HG02885 (cell line): ENCODE data around the gene LRIT1.
A peak's percentile ranks its signal among the peaks of the same experiment; 100 is the strongest.

Source experiments
- ATAC-seq: cut with Tn5 transposase; IDR thresholded peaks from one replicate; pipeline ENCODE4 v1.9.1; 2021; ENCODE audit warnings: mild to moderate bottlenecking; ENCODE audit not compliant: unreplicated experiment, poor library complexity

LRIT1 gene

GRCh38 chr10:84256510-84257342 is 15.4 kb upstream of the LRIT1 start:
- peak; percentile 73 for ATAC-seq

GRCh38 chr10:84254552-84255478 is 13.5 kb upstream of the LRIT1 start:
- ATAC-seq = no peak

DNA sequence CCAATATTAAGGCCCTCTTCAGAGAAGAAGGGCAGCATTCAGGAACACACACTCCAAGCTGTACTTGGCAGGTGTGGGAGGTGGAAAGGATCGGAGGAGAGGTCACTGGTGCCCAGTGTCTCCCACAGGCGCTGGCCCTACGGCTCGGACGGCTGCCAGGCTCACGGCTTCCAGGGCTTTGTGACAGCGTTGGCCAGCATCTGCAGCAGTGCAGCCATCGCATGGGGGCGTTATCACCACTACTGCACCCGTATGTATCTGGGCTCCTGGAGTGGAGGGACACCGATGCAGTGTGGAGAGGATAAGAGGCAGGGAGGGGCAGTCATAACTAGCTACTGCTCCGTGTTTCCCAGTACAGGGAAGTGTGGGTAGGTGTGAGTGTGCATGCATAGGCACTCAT is 7.4 kb upstream of the LRIT1 start:
- no peak for ATAC-seq

GRCh38 chr10:84247496-84247895 is 6.2 kb upstream of the LRIT1 start:
- no peak for ATAC-seq

GRCh38 chr10:84244651-84245270 is 3.4 kb upstream of the LRIT1 start, which contains the start of gene RGR:
Gene RGR, plus strand, starts transcription at chr10:84245053. Its CDS starts 38 bp downstream, at chr10:84245091.
- ATAC-seq = no peak

GRCh38 chr10:84243759-84244158 is 2.4 kb upstream of the LRIT1 start:
- ATAC-seq = no peak

DNA sequence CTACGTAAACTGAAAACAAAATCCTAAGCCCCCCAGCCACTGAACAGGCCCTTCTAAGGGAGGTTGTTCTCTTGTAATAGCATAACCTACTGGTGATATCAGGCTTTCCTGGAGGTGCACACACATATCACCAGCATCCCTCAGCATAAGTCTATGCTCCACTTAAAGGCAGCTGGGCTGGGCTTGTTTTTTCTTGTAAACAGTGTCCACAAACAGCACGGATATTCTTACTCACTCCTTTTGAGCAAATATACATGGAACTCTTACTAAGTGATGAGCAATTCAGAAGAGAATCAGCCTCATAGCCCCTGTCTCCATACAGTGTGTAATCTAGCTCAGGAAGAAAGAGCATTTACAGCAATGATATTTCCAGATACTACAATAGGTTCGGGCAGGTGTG is 2.4 kb downstream of the LRIT1 start:
- no peak for ATAC-seq

DNA sequence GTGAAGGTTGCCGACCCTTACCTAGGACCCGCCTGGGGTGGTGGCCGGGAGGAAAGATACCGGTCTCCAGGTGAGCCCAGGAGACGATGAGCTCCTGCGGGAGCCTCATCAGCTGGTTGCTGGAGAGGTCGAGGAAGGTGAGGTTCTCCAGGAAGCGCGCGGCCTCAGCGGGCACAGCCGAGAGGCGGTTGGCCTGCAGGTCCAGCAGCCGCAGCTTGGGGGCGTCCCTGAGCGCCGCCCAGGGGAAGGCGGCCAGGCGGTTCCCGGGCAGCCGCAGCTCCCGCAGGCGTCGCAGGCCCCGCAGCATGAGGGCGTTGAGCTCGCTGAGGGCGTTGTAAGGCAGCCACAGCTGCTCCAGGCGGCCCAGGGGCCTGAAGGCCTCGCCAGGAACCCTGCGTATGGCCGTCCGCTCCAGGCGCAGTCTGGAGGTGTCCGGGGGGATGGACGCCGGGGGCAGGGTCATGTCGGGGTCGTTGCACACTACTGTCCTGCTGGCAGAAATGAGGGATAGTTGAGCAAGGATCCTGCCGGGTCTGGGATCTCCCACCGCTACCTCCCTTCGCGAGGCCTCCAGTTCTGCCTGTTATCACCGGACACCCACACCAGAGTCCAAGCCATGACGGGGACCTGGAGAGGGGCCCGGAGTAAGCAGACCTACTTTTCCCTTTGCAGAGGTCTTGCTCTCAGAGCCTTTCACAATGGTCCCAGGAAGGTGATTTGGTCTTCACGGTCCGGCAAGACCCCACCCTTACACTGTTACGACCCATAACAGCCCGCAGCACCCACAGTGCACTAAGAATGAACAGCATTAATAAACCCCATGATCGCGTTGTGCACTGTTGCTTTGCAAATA is 3.9 kb downstream of the LRIT1 start:
- no peak for ATAC-seq

DNA sequence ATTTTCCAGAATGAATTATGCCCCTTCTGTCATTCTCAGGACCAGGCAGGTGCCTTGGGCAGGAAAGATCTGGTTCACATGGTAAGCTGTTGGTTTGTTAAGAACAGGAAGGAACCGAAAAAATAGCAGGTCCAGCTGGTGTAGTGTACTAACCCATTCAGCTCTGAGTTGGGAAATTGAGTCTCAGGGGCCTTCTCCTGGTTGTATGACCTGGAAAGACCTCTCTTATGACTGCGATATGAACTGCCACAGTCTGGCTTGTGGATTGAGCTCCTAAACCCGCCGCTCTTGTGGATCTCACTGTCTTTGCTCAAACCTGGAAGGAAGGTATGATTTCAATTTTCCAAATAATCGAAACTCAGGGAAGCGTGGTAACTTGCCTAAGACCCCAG is 4.5 kb downstream of the LRIT1 start:
- ATAC-seq = no peak

DNA sequence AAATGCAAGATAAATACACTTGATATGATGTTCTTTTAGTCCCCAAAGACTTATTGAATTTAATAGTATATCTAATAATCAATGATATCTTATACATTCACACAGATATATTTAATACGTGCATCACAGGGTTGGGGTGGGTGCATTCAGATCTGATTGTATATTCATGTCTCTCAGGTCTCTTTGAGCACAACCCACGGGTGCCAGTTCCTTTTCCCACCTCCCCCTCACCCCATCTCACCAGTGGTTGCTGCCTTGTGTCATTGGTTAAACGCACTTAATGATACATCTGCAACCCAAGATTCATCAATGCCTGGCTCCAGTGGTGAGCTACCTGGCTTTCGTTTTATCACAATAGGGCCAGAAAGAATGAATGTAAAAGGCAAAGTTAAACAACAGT is 6.2 kb downstream of the LRIT1 start:
- ATAC-seq = no peak

DNA sequence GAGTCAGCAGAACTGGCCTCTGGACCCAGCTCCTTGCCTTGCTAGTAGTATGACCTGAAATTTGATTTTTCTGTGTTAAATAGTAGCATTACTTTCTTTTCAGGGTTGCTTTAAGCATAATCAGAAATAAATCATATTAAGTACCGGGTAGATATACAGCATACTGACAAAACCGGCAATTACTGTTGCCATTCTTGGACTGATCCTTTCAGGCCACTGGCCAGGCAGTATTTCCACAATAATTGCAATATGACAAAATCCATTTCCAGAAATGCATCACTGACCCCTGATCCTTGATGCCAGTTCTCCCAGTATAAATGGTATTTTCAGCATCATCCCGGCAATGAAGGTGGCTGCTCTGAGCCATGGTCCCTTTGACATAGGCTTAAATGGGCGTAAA is 6.9 kb downstream of the LRIT1 start:
- ATAC-seq = no peak

DNA sequence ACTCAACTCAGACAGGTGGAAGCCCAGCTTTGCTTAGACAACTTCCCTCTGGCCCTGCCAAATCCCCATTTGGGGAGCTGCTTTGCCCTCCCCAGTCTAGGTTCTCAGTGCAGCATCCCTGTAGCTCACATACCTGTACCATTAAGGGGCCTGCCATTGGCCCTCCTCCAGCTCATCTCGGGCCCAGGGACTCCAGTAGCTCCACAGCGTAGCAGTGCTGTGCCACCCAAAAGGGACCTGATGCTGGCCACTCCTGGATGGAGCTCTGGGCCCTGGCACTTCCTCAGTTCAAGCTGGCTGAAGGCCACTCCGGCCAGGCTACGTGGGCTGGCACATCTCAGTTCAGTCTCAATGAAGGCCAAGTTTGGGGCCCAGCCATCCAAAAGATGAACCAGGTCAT is 7.4 kb downstream of the LRIT1 start:
- no peak for ATAC-seq

DNA sequence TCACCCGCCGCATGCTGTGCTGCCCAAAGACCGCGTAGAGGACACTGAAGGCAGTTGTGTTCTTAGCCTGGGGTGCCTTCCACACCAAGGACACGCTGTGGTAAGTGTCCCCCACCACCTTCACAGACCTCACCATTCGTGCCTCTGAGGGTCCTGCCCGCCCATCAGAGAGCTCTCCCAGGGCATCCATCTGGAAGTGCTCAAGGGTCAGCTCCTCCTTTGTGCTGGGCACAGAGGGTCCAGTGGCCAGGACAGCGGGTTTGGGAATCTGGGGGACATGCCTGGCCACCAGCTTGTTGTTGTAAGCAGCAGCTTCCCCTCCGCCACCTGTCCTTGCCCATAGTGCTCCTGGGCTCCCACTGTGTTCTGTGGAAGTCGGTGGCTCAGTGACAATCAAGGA is 9.0 kb downstream of the LRIT1 start:
- ATAC-seq = no peak

DNA sequence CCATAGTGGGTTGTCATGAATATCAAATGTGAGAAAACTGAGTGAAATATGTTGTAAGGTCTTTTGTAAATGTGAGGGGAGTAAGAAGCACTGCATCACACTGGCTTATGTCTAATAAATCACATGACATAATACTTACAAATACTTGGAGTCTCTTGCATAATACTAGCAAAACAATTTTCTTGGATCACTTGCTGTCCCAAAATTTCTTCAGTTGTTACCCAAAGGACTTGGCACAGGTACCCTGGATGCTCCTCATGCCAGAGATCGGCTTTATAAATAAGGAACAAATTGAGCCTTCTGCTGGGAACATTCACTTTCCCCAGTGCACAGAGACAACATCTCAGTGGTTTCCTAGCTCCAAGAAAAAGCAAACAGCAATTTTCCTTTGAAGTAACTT is 11.0 kb downstream of the LRIT1 start:
- no peak for ATAC-seq

DNA sequence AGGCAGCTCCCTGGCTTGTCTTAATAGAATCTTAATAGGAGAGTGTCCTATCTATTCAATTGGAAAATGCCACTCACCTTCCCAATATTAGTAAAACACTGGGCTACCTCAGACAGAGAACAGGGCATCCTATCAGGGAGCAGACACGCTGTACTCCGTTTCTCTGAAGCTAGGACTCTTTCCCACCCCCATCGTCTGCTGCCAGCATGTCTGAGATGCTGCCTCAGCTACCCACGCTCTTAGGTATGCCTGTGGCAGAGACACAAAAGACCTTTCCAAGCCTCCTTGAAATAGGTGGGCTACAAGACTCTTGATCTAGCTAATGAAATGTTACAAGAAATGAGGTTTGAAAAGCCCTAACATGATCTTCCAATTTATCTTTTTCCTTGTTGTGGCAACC is 13.5 kb downstream of the LRIT1 start:
- no peak for ATAC-seq

DNA sequence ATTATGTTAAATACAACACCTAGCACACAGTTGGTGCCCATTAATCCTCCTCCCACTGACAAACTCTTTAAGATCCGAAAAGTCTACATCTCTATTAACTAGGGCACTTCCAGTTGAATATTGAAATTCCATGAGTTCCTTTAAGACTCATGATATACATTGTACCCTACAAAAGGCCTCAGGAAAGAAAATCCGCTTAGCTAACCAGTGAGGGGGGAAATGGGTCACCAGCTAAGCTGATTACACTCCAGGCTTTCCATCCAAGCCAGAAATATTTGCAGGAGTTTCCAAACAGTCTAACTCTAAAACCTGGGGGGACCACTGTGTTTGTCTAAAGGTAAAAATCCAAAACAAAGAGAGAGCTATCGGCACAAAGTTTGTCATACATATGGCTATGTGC is 14.7 kb downstream of the LRIT1 start:
- no peak for ATAC-seq

GRCh38 chr10:84225427-84226173 is 15.7 kb downstream of the LRIT1 start, which contains the start of gene LRIT2:
Gene LRIT2, minus strand, starts transcription at chr10:84225544. Its CDS starts 24 bp downstream, at chr10:84225520.
- ATAC-seq = no peak

GRCh38 chr10:84224411-84225028 is 16.8 kb downstream of the LRIT1 start:
- ATAC-seq = no peak

- ATAC-seq = no peak
Observed at GRCh38 chr10:84221916-84222315, 19.4 kb downstream of the LRIT1 start.
